Naive thymus-derived CD8-positive, alpha-beta T cell (primary cell): ENCODE results near the gene GABBR1. TPM values are rescaled to one million over a fixed set of nuclear protein-coding genes. Genes with fewer than 3 reads are reported as not detected.

Experiments used
- ATAC-seq, 2 donors: fragments of 150-1000 bp; cut with Tn5 transposase in 1 of 2; sonication (Bioruptor Pico), chemical (Tn5 transposase) in 1 of 2; 1 replicate in 1 of 2; 2 replicates in 1 of 2; pipeline ENCODE4 v1.10.0; 2021; ENCODE audit warnings: mild to moderate bottlenecking in 2 of 2, moderate library complexity in 2 of 2
- POLR2A ChIA-PET: fragments of 350-600 bp; sonication (Branson Sonifier 250); formaldehyde crosslinking; loops from one replicate; lab custom pipeline; 2021; ENCODE audit warnings: antibody characterized with exemption; lab: Charles Lee
- DNase-seq, 10 donors: peaks; one replicate each; pipeline versions ENCODE4 v3.0.0 to v3.0.0-alpha.2; 2020 to 2022
- H3K27ac Mint-ChIP-seq, 10 donors: one replicate each; pipeline ENCODE4 v1.8.0; 2020 to 2022; ENCODE audit warnings: mild to moderate bottlenecking in 10 of 10, mixed read lengths in 10 of 10, moderate library complexity in 4 of 10, inconsistent platforms in 1 of 10
- H3K27me3 Mint-ChIP-seq, 5 donors: one replicate each; pipeline ENCODE4 v1.8.0; 2021 to 2022; ENCODE audit warnings: mixed read lengths in 5 of 5
- H3K36me3 Mint-ChIP-seq, 3 donors: one replicate each; pipeline ENCODE4 v1.8.0; 2020 to 2022; ENCODE audit warnings: mixed read lengths in 3 of 3, mild to moderate bottlenecking in 2 of 3, inconsistent platforms in 1 of 3
- H3K4me1 Mint-ChIP-seq, 4 donors: one replicate each; pipeline ENCODE4 v1.8.0; 2021 to 2022; ENCODE audit warnings: mixed read lengths in 4 of 4
- H3K4me3 Mint-ChIP-seq, 10 donors: one replicate each; pipeline ENCODE4 v1.8.0; 2020 to 2022; ENCODE audit warnings: mild to moderate bottlenecking in 10 of 10, mixed read lengths in 10 of 10, moderate library complexity in 6 of 10, inconsistent platforms in 1 of 10
- H3K9me3 Mint-ChIP-seq, 9 donors: one replicate each; pipeline ENCODE4 v1.8.0; 2020 to 2022; ENCODE audit warnings: mixed read lengths in 9 of 9, mild to moderate bottlenecking in 3 of 9, inconsistent platforms in 1 of 9, moderate library complexity in 1 of 9
- polyA plus RNA-seq, 3 donors: library from polyadenylated mRNA; unstranded; fragments of 300-500 nt; fragmentation: Illumina TruSeq; gene quantifications; one replicate each; pipeline ENCODE4 v1.2.3, GENCODE V29; 2021
- total RNA-seq, 8 experiments: library from RNA in 2 of 8; stranded (reverse) in 2 of 8; gene quantifications; one replicate each; pipeline ENCODE4 v1.2.3 and lab custom pipeline; 2021 to 2026

Gene GABBR1
- total and polyA plus RNA-seq, 5 experiments from 2014 or later: 0.46 to 36.4 (median 0.92) TPM

DNA sequence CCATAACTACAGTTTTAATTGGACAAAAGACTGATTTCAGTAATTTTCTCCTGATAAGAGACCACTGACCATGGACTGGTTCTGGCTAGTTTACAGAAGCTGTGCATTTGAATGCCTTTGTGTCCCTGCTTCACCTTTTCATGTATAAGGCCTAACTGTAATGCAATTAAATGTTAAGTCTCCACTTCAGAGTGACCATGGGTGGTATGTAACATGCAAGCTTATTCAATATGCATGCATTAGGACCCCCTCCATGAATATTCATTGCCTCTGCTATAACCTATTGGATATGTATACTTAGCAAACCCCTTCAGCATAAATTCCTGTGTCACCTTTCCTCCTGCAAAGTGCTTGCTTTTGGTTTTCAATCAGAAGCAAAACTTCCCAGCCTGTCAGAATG, 75.7 kb downstream of the GABBR1 start:
- Mint-ChIP-seq H3K4me3 (no peak overlapping the region), H3K27ac (no peak overlapping the region), H3K27me3 (peaks cover 42 to 90% (median 59%) of the 10 kb centered on the region in 5 donors), H3K9me3 (no peaks in the 10 kb centered on the region), H3K36me3 (peaks cover 0 to 4% (median 0%) of the 10 kb centered on the region in 3 donors), H3K4me1 (peaks cover 5 to 18% (median 14%) of the 10 kb centered on the region in 4 donors)
- POLR2A ChIA-PET: no interaction called here
- ATAC-seq: no peak
- no peak for DNase-seq

GRCh38 chr6:29554764-29555163, 78.2 kb downstream of the GABBR1 start:
- peak overlapping the region in 1 of 10 donors; percentile 49 for H3K27ac Mint-ChIP-seq
- ATAC-seq: no peak

GRCh38 chr6:29553268-29554057, 79.5 kb downstream of the GABBR1 start:
- peak in 3 of 10 donors; percentile 9 to 16 (median 13) for DNase-seq
- H3K27ac Mint-ChIP-seq: peak overlapping the region in 3 of 10 donors; percentile 13 to 82 (median 18)
- H3K36me3 Mint-ChIP-seq: peaks cover 0 to 4% (median 0%) of the 10 kb centered on the region in 3 donors
- ATAC-seq: peak; percentile 65 to 80
- peaks cover 5 to 18% (median 14%) of the 10 kb centered on the region in 4 donors for H3K4me1 Mint-ChIP-seq
- no peaks in the 10 kb centered on the region for H3K9me3 Mint-ChIP-seq
- H3K4me3 Mint-ChIP-seq: peak overlapping the region; percentile 74 to 94 (median 90)
- POLR2A ChIA-PET: interaction anchor here (0.6 kb wide), 1 partner anchor 93 kb away, joined by 3 read pairs; no protein-coding TSS in a partner anchor
- H3K27me3 Mint-ChIP-seq: peaks cover 37 to 77% (median 64%) of the 10 kb centered on the region in 5 donors

More at GRCh38 chr6:29554764-29555163, 78.2 kb downstream of the GABBR1 start:
- DNase-seq: no peak
- H3K36me3 Mint-ChIP-seq: peaks cover 0 to 4% (median 0%) of the 10 kb centered on the region in 3 donors
- H3K4me3 Mint-ChIP-seq: peak overlapping the region in 1 of 10 donors; percentile 11
- peaks cover 37 to 77% (median 60%) of the 10 kb centered on the region in 5 donors for H3K27me3 Mint-ChIP-seq
- peaks cover 5 to 18% (median 14%) of the 10 kb centered on the region in 4 donors for H3K4me1 Mint-ChIP-seq
- POLR2A ChIA-PET: no interaction called here
- no peaks in the 10 kb centered on the region for H3K9me3 Mint-ChIP-seq

DNA sequence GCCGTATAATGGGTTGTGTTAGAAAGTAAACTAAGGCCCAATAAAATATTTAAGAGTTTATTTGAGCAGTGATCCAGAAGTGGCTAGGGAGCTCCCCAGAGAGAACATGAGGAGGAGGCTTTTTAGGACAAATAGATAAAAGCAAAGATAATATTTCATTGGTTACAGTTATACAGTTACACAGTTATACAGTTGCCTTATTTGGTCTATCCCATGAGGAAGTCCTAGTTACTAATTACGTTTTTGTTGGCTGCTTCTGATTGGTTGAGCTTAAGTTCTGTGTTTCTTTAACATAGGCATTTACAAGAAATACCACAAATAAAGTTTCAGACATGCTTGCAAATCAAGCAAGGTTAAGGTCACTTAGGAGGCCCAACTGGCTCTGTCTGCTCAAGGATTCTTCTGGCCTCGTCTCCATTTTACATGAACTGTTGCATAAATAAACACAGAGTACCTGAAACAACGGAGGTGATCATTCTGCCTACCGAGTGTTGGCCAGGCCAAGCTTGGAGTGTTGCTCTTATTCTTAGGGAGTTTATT, 80.4 kb downstream of the GABBR1 start:
- ATAC-seq: peak; percentile 85 to 86
- peaks cover 37 to 77% (median 64%) of the 10 kb centered on the region in 5 donors for H3K27me3 Mint-ChIP-seq
- peak overlapping the region; percentile 74 to 94 (median 90) for H3K4me3 Mint-ChIP-seq
- peaks cover 0 to 4% (median 0%) of the 10 kb centered on the region in 3 donors for H3K36me3 Mint-ChIP-seq
- POLR2A ChIA-PET: interaction anchor here (0.6 kb wide), 1 partner anchor 92 kb away, joined by 3 read pairs; no protein-coding TSS in a partner anchor
- no peaks in the 10 kb centered on the region for H3K9me3 Mint-ChIP-seq
- DNase-seq: peak in 5 of 10 donors; percentile 9 to 68 (median 58)
- peaks cover 5 to 18% (median 14%) of the 10 kb centered on the region in 4 donors for H3K4me1 Mint-ChIP-seq
- H3K27ac Mint-ChIP-seq: peak overlapping the region in 2 of 10 donors; percentile 6 to 28

DNA sequence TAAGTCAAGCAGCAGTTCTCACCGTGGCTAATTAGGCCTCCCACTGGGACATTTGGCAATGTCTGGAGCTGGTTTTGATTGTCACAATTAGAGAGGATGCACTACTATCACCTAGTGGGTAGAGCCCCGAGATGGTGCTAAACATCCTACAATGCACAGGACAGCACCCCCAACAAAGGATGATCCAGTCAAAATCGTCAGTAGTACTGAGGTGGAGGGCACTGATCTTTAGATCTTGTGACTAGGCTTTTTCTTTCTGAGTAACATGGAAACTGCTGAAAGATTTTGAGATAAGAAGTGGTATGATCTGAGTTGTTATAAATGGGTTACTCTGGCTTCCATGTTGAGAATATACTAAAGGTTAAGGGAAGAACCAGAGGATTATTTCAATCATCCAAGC, 85.4 kb downstream of the GABBR1 start:
- Mint-ChIP-seq H3K27ac (no peak overlapping the region), H3K4me1 (peaks cover 0 to 3% (median 0%) of the 10 kb centered on the region in 4 donors), H3K9me3 (peaks cover 0 to 6% (median 0%) of the 10 kb centered on the region in 9 donors), H3K27me3 (peaks cover 28 to 58% (median 43%) of the 10 kb centered on the region in 5 donors), H3K36me3 (no peaks in the 10 kb centered on the region), H3K4me3 (no peak overlapping the region)
- ATAC-seq: no peak
- POLR2A ChIA-PET: no interaction called here
- no peak for DNase-seq

- no peak for ATAC-seq
- Mint-ChIP-seq H3K27ac (no peak overlapping the region), H3K9me3 (no peaks in the 10 kb centered on the region), H3K4me3 (no peak overlapping the region), H3K36me3 (no peaks in the 10 kb centered on the region), H3K4me1 (no peaks in the 10 kb centered on the region), H3K27me3 (peaks cover 4 to 32% (median 16%) of the 10 kb centered on the region in 5 donors)
- POLR2A ChIA-PET: no interaction called here
- no peak for DNase-seq
Measured at GRCh38 chr6:29537714-29538403, 95.1 kb downstream of the GABBR1 start.

DNA sequence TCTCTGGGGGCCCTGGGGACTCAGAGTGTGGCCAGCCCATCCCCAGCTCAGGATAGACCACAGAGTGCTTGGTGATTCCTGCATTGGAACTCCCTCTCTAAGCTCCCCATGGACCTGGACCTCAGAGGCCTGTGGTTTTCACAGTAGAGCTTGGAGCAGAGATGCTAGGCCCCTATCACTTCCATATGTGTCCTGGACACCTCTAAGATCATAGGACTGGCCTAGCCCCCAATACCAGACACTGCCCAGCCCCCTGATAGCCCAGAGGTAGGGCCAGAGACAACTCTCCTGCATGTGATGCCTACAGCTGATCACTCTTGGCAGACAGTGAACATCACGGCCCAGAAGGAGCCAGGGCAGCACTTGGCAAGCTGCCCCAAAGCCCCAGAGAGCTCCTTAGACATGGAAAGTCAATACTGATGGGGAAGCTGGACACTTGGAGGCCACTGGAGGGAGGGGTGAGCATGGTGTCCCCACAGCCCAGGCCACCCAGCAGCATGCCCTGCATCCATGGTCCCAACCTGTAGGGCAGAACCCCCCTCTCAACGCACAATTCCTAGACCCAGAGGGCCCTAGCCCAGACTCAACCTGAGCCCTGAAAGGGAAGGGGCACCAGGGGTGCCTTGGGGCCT, 100.5 kb downstream of the GABBR1 start:
- Mint-ChIP-seq H3K4me3 (no peak overlapping the region), H3K27me3 (peaks cover 2 to 11% (median 5%) of the 10 kb centered on the region in 5 donors), H3K36me3 (no peaks in the 10 kb centered on the region), H3K27ac (no peak overlapping the region), H3K4me1 (no peaks in the 10 kb centered on the region), H3K9me3 (peaks cover 0 to 3% (median 0%) of the 10 kb centered on the region in 9 donors)
- no peak for DNase-seq
- no peak for ATAC-seq
- POLR2A ChIA-PET: no interaction called here

DNA sequence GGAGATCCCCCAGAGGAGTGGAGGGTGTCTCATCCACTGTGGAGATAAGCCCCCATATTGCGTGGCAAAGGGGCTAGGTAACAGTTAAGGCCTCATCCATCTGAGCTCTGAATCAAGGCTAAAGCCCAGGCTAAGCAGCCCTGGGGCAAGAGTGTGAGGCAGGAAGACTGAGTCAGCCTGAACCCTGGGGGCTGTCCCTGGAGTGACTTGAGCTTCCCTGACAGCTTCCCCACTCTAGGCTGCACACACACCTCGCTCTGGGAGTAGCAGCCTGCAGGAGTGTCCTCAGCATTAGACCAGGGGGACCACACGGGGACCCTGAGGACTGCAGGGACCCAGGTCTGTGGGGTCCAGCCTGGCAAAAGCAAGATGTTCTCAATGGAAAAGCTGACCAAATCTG, 101.3 kb downstream of the GABBR1 start:
- peaks cover 0 to 3% (median 0%) of the 10 kb centered on the region in 9 donors for H3K9me3 Mint-ChIP-seq
- no peak for DNase-seq
- H3K36me3 Mint-ChIP-seq: no peaks in the 10 kb centered on the region
- no peak overlapping the region for H3K27ac Mint-ChIP-seq
- POLR2A ChIA-PET: no interaction called here
- ATAC-seq: no peak
- peaks cover 2 to 15% (median 8%) of the 10 kb centered on the region in 5 donors for H3K27me3 Mint-ChIP-seq
- no peak overlapping the region for H3K4me3 Mint-ChIP-seq
- H3K4me1 Mint-ChIP-seq: peaks cover 0 to 1% (median 0%) of the 10 kb centered on the region in 4 donors

DNA sequence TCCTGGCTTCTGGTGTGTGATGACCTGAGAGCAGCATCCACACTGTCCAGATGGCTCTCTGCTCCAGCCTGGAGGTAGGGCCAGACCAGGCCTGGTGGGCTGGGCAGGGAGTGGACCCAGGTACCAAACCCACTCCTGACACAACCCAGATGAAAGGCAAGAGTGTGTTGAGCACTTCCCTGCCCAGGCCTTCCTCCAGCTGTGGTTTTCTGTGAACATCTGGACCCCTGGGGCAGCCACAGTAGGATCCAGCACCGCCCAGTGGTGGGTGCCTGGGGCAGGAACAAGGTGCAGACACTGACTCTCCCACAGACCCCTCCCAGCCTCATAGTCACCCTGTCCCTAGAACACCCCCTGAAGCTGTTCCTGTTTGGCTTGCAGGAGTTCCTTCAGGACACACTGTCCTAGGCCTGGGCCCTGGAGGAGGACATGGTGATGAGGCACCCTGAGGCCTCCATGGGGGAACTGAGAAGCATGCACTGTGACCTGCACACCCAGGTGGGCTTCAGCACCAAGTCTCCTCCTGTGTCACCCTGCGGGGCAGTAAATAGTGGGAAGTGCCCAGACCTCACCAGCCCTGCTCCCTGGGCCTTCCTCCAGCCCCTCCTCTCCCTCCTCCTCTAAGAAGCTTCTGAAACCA, 102.2 kb downstream of the GABBR1 start:
- POLR2A ChIA-PET: no interaction called here
- no peak for ATAC-seq
- Mint-ChIP-seq H3K27ac (no peak overlapping the region), H3K4me1 (peaks cover 0 to 1% (median 0%) of the 10 kb centered on the region in 4 donors), H3K36me3 (no peaks in the 10 kb centered on the region), H3K4me3 (no peak overlapping the region), H3K27me3 (peaks cover 5 to 23% (median 8%) of the 10 kb centered on the region in 5 donors), H3K9me3 (peaks cover 0 to 3% (median 0%) of the 10 kb centered on the region in 9 donors)
- no peak for DNase-seq

DNA sequence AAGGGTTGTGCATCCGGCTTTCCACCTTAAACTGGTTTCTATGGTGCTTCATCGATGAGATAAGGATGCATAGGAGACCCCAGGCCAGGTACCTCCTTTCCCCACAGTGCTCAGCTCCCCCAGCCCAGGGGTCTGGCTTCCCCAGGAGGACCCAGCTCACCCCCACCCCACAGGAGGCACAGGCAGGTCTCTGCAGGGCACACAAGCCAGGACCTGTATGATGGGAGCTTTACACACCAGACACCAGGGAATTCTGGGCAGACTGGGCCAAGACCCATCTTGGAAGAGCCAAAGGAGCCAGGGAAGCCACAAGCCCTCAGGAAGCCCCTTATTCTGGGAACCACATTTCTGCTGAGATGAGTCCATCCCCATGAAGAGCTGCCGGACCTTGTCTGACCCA, 103.0 kb downstream of the GABBR1 start:
- POLR2A ChIA-PET: no interaction called here
- peaks cover 0 to 3% (median 0%) of the 10 kb centered on the region in 9 donors for H3K9me3 Mint-ChIP-seq
- ATAC-seq: no peak
- H3K27ac Mint-ChIP-seq: no peak overlapping the region
- peaks cover 9 to 27% (median 10%) of the 10 kb centered on the region in 5 donors for H3K27me3 Mint-ChIP-seq
- H3K36me3 Mint-ChIP-seq: no peaks in the 10 kb centered on the region
- DNase-seq: no peak
- no peak overlapping the region for H3K4me3 Mint-ChIP-seq
- H3K4me1 Mint-ChIP-seq: peaks cover 0 to 1% (median 0%) of the 10 kb centered on the region in 4 donors

GRCh38 chr6:29528988-29529560, 103.9 kb downstream of the GABBR1 start:
- Mint-ChIP-seq H3K4me3 (no peak overlapping the region), H3K9me3 (peaks cover 0 to 3% (median 0%) of the 10 kb centered on the region in 9 donors), H3K27ac (no peak overlapping the region), H3K4me1 (peaks cover 0 to 3% (median 0%) of the 10 kb centered on the region in 4 donors), H3K36me3 (no peaks in the 10 kb centered on the region), H3K27me3 (peaks cover 11 to 32% (median 15%) of the 10 kb centered on the region in 5 donors)
- ATAC-seq (no peak), DNase-seq (no peak)
- POLR2A ChIA-PET: no interaction called here
